Left lung (tissue), 10 donors: ENCODE measurements around the gene CGN. TPM values are rescaled to one million over a fixed set of nuclear protein-coding genes. Genes with fewer than 3 reads are reported as not detected.

Experiments
- ATAC-seq: fragments of 200-7000 bp; cut with Tn5 transposase; one replicate; pipeline ENCODE4 v1.9.1; 2020; ENCODE audit warnings: moderate library complexity
- DNase-seq, 4 donors: peaks; one replicate each; pipeline ENCODE4 v3.0.0-alpha.2; 2013 to 2020
- H3K27ac ChIP-seq, 2 donors: fragments of 200-600 bp; sonication (generic) in 1 of 2; one replicate each; pipeline versions ENCODE4 v1.5.0 to v1.8.0; 2020 to 2021
- H3K27me3 ChIP-seq, 2 donors: fragments of 200-600 bp; sonication (generic) in 1 of 2; one replicate each; pipeline versions ENCODE4 v1.5.0 to v1.8.0; 2020 to 2021
- H3K36me3 ChIP-seq, 2 donors: fragments of 200-600 bp; sonication (generic) in 1 of 2; one replicate each; pipeline versions ENCODE4 v1.5.0 to v1.8.0; 2020 to 2021
- H3K4me1 ChIP-seq, 2 donors: fragments of 200-600 bp; one replicate each; pipeline ENCODE4 v1.8.0; 2021
- H3K4me3 ChIP-seq, 2 donors: fragments of 200-600 bp; sonication (generic) in 1 of 2; one replicate each; pipeline versions ENCODE4 v1.5.0 to v1.8.0; 2020 to 2021; ENCODE audit warnings: mild to moderate bottlenecking in 1 of 2
- H3K9me3 ChIP-seq, 2 donors: fragments of 200-600 bp; sonication (generic) in 1 of 2; one replicate each; pipeline versions ENCODE4 v1.5.0 to v1.8.0; 2020 to 2021
- CTCF ChIP-seq, 2 donors: fragments of 200-600 bp; sonication (generic) in 1 of 2; IDR thresholded peaks; one replicate each; pipeline versions ENCODE4 v1.5.0 to v1.8.0; 2021; ENCODE audit warnings: antibody characterized with exemption in 2 of 2
- intact Hi-C, 2 donors: fragments of 100-400 bp; cut with DNase I; formaldehyde crosslinking; loops; one replicate each; pipeline versions ENCODE4 v1.11.2 to v1.14.2; 2022
- polyA plus RNA-seq, 6 donors: library from polyadenylated mRNA; unstranded; fragments of 120-200 nt; gene quantifications; one replicate each; pipeline ENCODE4 v1.2.1, GENCODE V29; 2013; ENCODE audit not compliant: insufficient read length in 6 of 6
- total RNA-seq, 2 donors: library from RNA; stranded (reverse); fragmentation: NEBNext Ultra II Directional; extraction: Animal tissue kit (Norgen Biotek cat#: 25700); gene quantifications; one replicate each; pipeline ENCODE4 v1.2.1, GENCODE V29; 2021
- donor health status: DM: no; HTN: yes; CAD: no.
- donor health status: DM: no; HTN: no; CAD: no.

CGN gene
- total and polyA plus RNA-seq, 8 donors: 32.8 to 83.0 (median 47.9) TPM

DNA sequence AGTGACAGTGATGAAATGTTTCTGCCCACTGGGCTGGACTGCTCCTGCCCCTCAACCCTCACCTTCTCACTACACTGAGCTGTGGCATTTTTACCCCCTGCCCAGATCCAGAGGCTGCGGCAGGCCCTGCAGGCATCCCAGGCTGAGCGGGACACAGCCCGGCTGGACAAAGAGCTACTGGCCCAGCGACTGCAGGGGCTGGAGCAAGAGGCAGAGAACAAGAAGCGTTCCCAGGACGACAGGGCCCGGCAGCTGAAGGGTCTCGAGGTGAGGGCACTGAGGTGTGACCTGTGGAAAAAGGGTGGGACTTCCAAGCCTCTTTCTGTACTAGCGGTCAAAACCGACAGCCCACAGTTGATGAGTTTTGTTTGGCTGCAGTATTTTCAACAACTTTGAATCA lies 22.7 kb downstream of the CGN start:
- H3K9me3 ChIP-seq: no peaks in the 10 kb centered on the region
- peaks cover 0 to 13% of the 10 kb centered on the region in 2 donors for H3K36me3 ChIP-seq
- ATAC-seq (no peak), DNase-seq (no peak)
- H3K27ac ChIP-seq: no peak overlapping the region
- no peaks in the 10 kb centered on the region for H3K27me3 ChIP-seq
- no peak for TF ChIP-seq CTCF (IDR thresholded peaks at IDR 0.05)
- no peak overlapping the region for H3K4me3 ChIP-seq
- no peaks in the 10 kb centered on the region for H3K4me1 ChIP-seq
- intact Hi-C loops: no loop called here

GRCh38 chr1:151534662-151535278 lies 23.6 kb downstream of the CGN start:
- Histone ChIP-seq H3K36me3 (peaks cover 0 to 13% of the 10 kb centered on the region in 2 donors), H3K27ac (no peak overlapping the region), H3K9me3 (no peaks in the 10 kb centered on the region), H3K4me1 (peaks cover 2 to 6% of the 10 kb centered on the region in 2 donors), H3K27me3 (no peaks in the 10 kb centered on the region), H3K4me3 (no peak overlapping the region)
- peak; percentile 62 to 87 for TF ChIP-seq CTCF (IDR thresholded peaks at IDR 0.05)
- DNase-seq (peak in 3 of 4 donors; percentile 27 to 92 (median 77)), ATAC-seq (peak; percentile 69)
- intact Hi-C loops: no loop called here

DNA sequence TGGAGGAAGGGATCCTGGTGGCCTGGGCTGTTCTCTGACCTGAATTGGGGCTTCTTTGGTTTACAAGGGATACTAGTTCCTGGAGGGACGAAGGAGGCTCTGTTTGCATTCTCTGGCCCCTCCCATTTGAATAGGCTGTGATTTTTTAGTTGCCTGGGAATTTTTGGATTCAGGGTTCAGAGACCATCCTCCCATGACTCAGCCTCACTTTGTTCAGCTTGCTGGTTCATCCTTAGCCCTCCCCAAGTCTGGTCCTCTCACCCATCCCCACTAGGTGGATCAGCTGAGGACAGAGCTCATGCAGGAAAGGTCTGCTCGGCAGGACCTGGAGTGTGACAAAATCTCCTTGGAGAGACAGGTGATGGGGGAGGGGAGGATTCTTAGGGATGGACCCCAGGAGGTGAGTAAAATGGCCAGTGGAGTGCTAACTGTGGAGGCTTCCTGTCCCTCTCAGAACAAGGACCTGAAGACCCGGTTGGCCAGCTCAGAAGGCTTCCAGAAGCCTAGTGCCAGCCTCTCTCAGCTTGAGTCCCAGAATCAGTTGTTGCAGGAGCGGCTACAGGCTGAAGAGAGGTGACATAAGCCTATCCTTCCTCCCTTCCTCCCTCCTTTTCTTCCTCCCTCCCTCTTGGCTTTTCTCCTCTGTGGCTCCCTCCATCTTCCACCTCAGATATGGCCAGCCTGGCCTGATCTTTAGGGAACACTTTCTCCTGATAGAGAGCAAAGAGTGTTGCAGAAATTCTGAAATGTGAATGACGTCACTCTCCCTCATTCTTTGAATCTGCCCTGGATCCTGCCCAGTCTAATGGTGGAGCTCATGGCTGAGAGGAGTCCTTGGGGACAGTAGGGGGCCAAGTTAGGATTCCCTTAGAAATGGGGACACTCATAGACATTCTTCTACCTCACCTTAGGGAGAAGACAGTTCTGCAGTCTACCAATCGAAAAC lies 24.4 kb downstream of the CGN start:
- intact Hi-C loops: no loop called here
- H3K36me3 ChIP-seq: peaks cover 0 to 13% of the 10 kb centered on the region in 2 donors

DNA sequence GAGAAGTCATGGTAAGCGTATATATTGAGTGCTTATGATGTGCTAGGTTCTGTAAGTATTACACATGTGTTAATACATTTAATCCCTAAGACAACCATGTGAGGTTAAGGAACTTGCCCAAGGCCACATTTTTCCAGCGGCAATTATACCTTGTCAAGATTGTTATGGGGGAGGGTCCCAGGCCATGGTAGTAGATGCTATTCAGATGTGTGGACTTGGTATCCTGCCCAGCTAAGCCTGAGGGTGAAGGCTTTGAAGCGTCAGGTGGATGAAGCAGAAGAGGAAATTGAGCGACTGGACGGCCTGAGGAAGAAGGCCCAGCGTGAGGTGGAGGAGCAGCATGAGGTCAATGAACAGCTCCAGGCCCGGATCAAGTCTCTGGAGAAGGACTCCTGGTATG lies 25.3 kb downstream of the CGN start:
- peaks cover 0 to 13% of the 10 kb centered on the region in 2 donors for H3K36me3 ChIP-seq
- no peak for DNase-seq
- no peak for TF ChIP-seq CTCF (IDR thresholded peaks at IDR 0.05)
- no peak for ATAC-seq
- H3K4me3 ChIP-seq: no peak overlapping the region
- intact Hi-C loops: no loop called here
- H3K4me1 ChIP-seq: peaks cover 3 to 18% of the 10 kb centered on the region in 2 donors
- H3K9me3 ChIP-seq: no peaks in the 10 kb centered on the region
- peaks cover 0 to 7% of the 10 kb centered on the region in 2 donors for H3K27me3 ChIP-seq
- H3K27ac ChIP-seq: no peak overlapping the region

More for the DNA sequence above, 24.4 kb downstream of the CGN start:
- no peak for TF ChIP-seq CTCF (IDR thresholded peaks at IDR 0.05)
- DNase-seq: no peak
- no peak for ATAC-seq
- H3K27ac ChIP-seq: no peak overlapping the region
- H3K9me3 ChIP-seq: no peaks in the 10 kb centered on the region
- no peak overlapping the region for H3K4me3 ChIP-seq
- H3K4me1 ChIP-seq: peaks cover 3 to 9% of the 10 kb centered on the region in 2 donors
- H3K27me3 ChIP-seq: no peaks in the 10 kb centered on the region

GRCh38 chr1:151537112-151537511 lies 25.9 kb downstream of the CGN start:
- Histone ChIP-seq H3K27ac (no peak overlapping the region), H3K27me3 (peaks cover 0 to 11% of the 10 kb centered on the region in 2 donors), H3K36me3 (peaks cover 0 to 13% of the 10 kb centered on the region in 2 donors), H3K9me3 (no peaks in the 10 kb centered on the region), H3K4me1 (peaks cover 3 to 20% of the 10 kb centered on the region in 2 donors), H3K4me3 (no peak overlapping the region)
- TF ChIP-seq CTCF (IDR thresholded peaks at IDR 0.05): no peak
- ATAC-seq (no peak), DNase-seq (no peak)
- intact Hi-C loops: no loop called here
